Measurements from ENCODE around the gene ACTL6B. TPM values are rescaled to one million over a fixed set of nuclear protein-coding genes. Genes with fewer than 3 reads are reported as not detected.

Gene ACTL6B
- polyA plus RNA-seq, 1 of the 3 experiments (the other 2 are of a cell fraction): 0.67 TPM

DNA sequence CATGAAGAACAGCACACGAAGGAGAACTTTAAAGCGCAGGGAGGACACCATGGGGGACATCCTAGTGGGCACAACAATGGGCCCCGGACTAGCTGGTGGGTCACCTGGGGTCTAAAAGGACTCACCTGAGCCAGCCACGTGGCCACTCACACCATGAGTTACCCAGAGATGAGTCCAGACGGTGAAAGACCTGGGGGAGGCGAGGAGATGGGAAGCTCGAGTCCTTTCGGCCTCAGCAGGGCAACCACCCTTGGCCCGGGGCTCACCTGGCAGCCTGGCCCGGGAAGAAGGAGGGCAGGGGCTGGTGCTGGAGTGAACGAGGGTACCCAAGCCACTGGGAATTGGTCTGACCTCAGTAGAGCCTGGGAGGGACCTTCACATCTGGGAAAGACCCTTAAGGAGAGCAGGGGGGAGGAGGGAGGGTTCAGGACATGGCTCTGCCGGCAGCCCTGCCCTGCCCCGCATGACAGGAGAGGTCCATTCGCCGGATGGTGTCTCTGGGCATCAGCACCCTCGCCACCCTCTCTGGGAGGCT, 32.1 kb upstream of the ACTL6B start:
- Histone ChIP-seq H3K79me2 (ENCODE audit: insufficient read depth) (peaks cover 53% of the 10 kb centered on the region), H3K27ac (ENCODE audit: low read depth in 2 of 2, low read length in 1 of 2) (no peak overlapping the region; a peak in 1 of 4 replicates), H3F3A (replicated peaks; ENCODE audit: insufficient read depth) (peaks cover 13% of the 10 kb centered on the region), H3K27me3 (ENCODE audit: insufficient read depth) (no peaks in the 10 kb centered on the region), H2AFZ (ENCODE audit: low read depth) (no peak overlapping the region), H3K9me3 (no peaks in the 10 kb centered on the region), H3K4me1 (ENCODE audit: control insufficient read depth in 1 of 2, insufficient read depth in 2 of 2, low read depth in 1 of 2, low read length in 1 of 2) (peaks cover 18 to 23% of the 10 kb centered on the region in 2 experiments), H3K4me3 (ENCODE audit: low read depth in 2 of 2, low read length in 1 of 2) (no peak overlapping the region), H3K36me3 (replicated peaks in 1 of 2; ENCODE audit: control insufficient read depth in 1 of 2, insufficient read depth in 2 of 2, low read length in 1 of 2) (peaks cover 13 to 61% of the 10 kb centered on the region in 2 experiments), H3K9me2 (no peaks in the 10 kb centered on the region), H4K20me1 (ENCODE audit: insufficient read depth) (peaks cover 54% of the 10 kb centered on the region), H3K9ac (no peak overlapping the region), H3K4me2 (no peak overlapping the region)
- ChIA-PET CTCF (interaction anchor here (0.8 to 11.0 kb wide), 8 partner anchors 9 to 164 kb away, joined by 3 to 227 read pairs (median 104); partner anchors contain the start of genes MOSPD3, POP7 and SLC12A9), POLR2A (no interaction called here)
- DNase-seq: no peak
- 93% methylated on average over 16 of the region's 16 CpGs for WGBS (ENCODE audit: low lambda C conversion rate)
- TF ChIP-seq, protein P1, sequence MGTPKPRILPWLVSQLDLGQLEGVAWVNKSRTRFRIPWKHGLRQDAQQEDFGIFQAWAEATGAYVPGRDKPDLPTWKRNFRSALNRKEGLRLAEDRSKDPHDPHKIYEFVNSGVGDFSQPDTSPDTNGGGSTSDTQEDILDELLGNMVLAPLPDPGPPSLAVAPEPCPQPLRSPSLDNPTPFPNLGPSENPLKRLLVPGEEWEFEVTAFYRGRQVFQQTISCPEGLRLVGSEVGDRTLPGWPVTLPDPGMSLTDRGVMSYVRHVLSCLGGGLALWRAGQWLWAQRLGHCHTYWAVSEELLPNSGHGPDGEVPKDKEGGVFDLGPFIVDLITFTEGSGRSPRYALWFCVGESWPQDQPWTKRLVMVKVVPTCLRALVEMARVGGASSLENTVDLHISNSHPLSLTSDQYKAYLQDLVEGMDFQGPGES (IDR thresholded peaks at IDR 0.05; ENCODE audit: low read depth, low read length): no peak
- TF ChIP-seq FOSL2 (IDR thresholded peaks at IDR 0.05; ENCODE audit: borderline replicate concordance, low read depth) (no peak), EZH2phosphoT487 (IDR thresholded peaks at IDR 0.05; ENCODE audit: borderline replicate concordance, low read depth) (no peak), YY1 (IDR thresholded peaks at IDR 0.05; ENCODE audit: low read depth) (no peak), EP300 (IDR thresholded peaks at IDR 0.05; ENCODE audit: borderline replicate concordance in 1 of 2, low read depth in 1 of 2, low read length in 1 of 2) (no peak), POLR2AphosphoS5 (IDR thresholded peaks at IDR 0.05; ENCODE audit: low read depth, low read length) (no peak), SMC3 (IDR thresholded peaks at IDR 0.05; ENCODE audit: low read depth, low read length) (no peak), RXRA (IDR thresholded peaks at IDR 0.05; ENCODE audit: borderline replicate concordance, low read depth) (no peak), CHD2 (IDR thresholded peaks at IDR 0.05; ENCODE audit: low read length, partially characterized antibody) (no peak)
- TF ChIP-seq, protein P2, sequence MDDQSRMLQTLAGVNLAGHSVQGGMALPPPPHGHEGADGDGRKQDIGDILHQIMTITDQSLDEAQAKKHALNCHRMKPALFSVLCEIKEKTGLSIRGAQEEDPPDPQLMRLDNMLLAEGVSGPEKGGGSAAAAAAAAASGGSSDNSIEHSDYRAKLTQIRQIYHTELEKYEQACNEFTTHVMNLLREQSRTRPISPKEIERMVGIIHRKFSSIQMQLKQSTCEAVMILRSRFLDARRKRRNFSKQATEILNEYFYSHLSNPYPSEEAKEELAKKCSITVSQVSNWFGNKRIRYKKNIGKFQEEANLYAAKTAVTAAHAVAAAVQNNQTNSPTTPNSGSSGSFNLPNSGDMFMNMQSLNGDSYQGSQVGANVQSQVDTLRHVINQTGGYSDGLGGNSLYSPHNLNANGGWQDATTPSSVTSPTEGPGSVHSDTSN (IDR thresholded peaks at IDR 0.05): no peak
- TF ChIP-seq, protein P3, sequence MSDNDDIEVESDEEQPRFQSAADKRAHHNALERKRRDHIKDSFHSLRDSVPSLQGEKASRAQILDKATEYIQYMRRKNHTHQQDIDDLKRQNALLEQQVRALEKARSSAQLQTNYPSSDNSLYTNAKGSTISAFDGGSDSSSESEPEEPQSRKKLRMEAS (IDR thresholded peaks at IDR 0.05; ENCODE audit: low read depth): no peak

DNA sequence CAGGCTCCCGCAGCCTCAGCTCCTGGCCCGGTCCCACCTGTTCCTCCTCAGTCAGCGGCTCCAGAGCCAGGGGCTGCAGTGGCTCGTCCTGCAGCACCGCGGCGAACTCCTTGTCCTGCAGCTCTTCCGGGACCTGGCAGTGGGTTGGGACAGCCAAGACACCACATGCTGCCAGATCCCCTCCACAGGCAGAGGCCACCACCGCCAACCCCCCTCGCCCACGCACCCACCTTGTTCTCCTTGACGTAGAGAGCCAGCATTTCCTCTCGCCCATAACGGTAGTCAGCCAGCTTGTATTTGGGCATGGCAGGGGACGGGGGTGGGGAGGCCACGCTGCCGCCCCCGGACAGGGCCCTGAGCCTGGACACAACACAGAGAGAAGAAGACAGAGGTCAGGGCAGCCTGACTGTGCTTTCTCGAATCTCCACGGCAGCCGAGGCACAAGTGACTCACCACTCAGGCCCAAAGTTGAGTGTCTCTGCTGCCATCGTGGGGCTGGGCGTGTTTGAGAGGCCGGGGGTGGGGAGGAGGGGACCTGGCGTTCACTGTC, 31.6 kb upstream of the ACTL6B start:
- Histone ChIP-seq H3K27ac (ENCODE audit: low read depth in 2 of 2, low read length in 1 of 2) (no peak overlapping the region), H3K4me1 (ENCODE audit: control insufficient read depth in 1 of 2, insufficient read depth in 2 of 2, low read depth in 1 of 2, low read length in 1 of 2) (peaks cover 17 to 21% of the 10 kb centered on the region in 2 experiments), H3K36me3 (replicated peaks in 1 of 2; ENCODE audit: control insufficient read depth in 1 of 2, insufficient read depth in 2 of 2, low read length in 1 of 2) (peaks cover 13 to 66% of the 10 kb centered on the region in 2 experiments), H3K9me2 (no peaks in the 10 kb centered on the region), H2AFZ (ENCODE audit: low read depth) (no peak overlapping the region), H4K20me1 (ENCODE audit: insufficient read depth) (peaks cover 53% of the 10 kb centered on the region), H3K9ac (no peak overlapping the region), H3K79me2 (ENCODE audit: insufficient read depth) (peaks cover 47% of the 10 kb centered on the region), H3K4me2 (no peak overlapping the region), H3K9me3 (no peaks in the 10 kb centered on the region), H3K4me3 (ENCODE audit: low read depth in 2 of 2, low read length in 1 of 2) (no peak overlapping the region), H3K27me3 (ENCODE audit: insufficient read depth) (no peaks in the 10 kb centered on the region), H3F3A (replicated peaks; ENCODE audit: insufficient read depth) (peaks cover 14% of the 10 kb centered on the region)
- 82% methylated on average over 22 of the region's 25 CpGs for WGBS (ENCODE audit: low lambda C conversion rate)
- ChIA-PET POLR2A (no interaction called here), CTCF (interaction anchor here (8.3 to 11.0 kb wide), 3 partner anchors 16 to 125 kb away, joined by 108 to 147 read pairs (median 119); partner anchors contain the start of genes MOSPD3 and POP7)
- DNase-seq: no peak
- no peak for TF ChIP-seq EZH2phosphoT487 (IDR thresholded peaks at IDR 0.05; ENCODE audit: borderline replicate concordance, low read depth)
- TF ChIP-seq, protein P4, sequence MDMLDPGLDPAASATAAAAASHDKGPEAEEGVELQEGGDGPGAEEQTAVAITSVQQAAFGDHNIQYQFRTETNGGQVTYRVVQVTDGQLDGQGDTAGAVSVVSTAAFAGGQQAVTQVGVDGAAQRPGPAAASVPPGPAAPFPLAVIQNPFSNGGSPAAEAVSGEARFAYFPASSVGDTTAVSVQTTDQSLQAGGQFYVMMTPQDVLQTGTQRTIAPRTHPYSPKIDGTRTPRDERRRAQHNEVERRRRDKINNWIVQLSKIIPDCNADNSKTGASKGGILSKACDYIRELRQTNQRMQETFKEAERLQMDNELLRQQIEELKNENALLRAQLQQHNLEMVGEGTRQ (IDR thresholded peaks at IDR 0.05; ENCODE audit: borderline replicate concordance, low read depth, low read length): no peak
- TF ChIP-seq POLR2AphosphoS5 (IDR thresholded peaks at IDR 0.05; ENCODE audit: low read depth, low read length): no peak
- TF ChIP-seq, protein P5, sequence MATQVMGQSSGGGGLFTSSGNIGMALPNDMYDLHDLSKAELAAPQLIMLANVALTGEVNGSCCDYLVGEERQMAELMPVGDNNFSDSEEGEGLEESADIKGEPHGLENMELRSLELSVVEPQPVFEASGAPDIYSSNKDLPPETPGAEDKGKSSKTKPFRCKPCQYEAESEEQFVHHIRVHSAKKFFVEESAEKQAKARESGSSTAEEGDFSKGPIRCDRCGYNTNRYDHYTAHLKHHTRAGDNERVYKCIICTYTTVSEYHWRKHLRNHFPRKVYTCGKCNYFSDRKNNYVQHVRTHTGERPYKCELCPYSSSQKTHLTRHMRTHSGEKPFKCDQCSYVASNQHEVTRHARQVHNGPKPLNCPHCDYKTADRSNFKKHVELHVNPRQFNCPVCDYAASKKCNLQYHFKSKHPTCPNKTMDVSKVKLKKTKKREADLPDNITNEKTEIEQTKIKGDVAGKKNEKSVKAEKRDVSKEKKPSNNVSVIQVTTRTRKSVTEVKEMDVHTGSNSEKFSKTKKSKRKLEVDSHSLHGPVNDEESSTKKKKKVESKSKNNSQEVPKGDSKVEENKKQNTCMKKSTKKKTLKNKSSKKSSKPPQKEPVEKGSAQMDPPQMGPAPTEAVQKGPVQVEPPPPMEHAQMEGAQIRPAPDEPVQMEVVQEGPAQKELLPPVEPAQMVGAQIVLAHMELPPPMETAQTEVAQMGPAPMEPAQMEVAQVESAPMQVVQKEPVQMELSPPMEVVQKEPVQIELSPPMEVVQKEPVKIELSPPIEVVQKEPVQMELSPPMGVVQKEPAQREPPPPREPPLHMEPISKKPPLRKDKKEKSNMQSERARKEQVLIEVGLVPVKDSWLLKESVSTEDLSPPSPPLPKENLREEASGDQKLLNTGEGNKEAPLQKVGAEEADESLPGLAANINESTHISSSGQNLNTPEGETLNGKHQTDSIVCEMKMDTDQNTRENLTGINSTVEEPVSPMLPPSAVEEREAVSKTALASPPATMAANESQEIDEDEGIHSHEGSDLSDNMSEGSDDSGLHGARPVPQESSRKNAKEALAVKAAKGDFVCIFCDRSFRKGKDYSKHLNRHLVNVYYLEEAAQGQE (IDR thresholded peaks at IDR 0.05; ENCODE audit: low read depth, low read length): no peak
- no peak for TF ChIP-seq CHD2 (IDR thresholded peaks at IDR 0.05; ENCODE audit: low read length, partially characterized antibody)
- no peak for TF ChIP-seq FOSL2 (IDR thresholded peaks at IDR 0.05; ENCODE audit: borderline replicate concordance, low read depth)
- no peak for TF ChIP-seq FOXM1 (IDR thresholded peaks at IDR 0.05; ENCODE audit: low read depth)
- TF ChIP-seq EP300 (IDR thresholded peaks at IDR 0.05; ENCODE audit: borderline replicate concordance in 1 of 2, low read depth in 1 of 2, low read length in 1 of 2): no peak
- no peak for TF ChIP-seq MEF2A (IDR thresholded peaks at IDR 0.05; ENCODE audit: borderline replicate concordance, low read depth)
- TF ChIP-seq, protein P1 (IDR thresholded peaks at IDR 0.05; ENCODE audit: low read depth, low read length): no peak
